H1 (cell line): ENCODE measurements around the gene YTHDC2. TPM values are rescaled to one million over a fixed set of nuclear protein-coding genes. Genes with fewer than 3 reads are reported as not detected.

Experiments used
- EZH2 ChIP-seq: fragments of 200-600 bp; sonication (generic); IDR thresholded peaks from 2 replicates; pipeline ENCODE4 v1.7.1; 2012; ENCODE audit warnings: low read depth, mild to moderate bottlenecking, moderate library complexity, low read length, inconsistent platforms; ENCODE audit not compliant: severe bottlenecking
- GTF2F1 ChIP-seq: IDR thresholded peaks from 2 replicates; pipeline ENCODE4 v1.6.1; 2012; ENCODE audit warnings: low read depth, low read length, improper control_type of control experiment, borderline replicate concordance
- HDAC2 ChIP-seq, 2 experiments: fragments of 300-600 bp in 1 of 2; sonication (generic) in 1 of 2; IDR thresholded peaks; 2 replicates each; pipeline ENCODE4 v1.6.1; 2011 to 2012; ENCODE audit warnings: low read depth in 2 of 2, low read length in 2 of 2, mild to moderate bottlenecking in 2 of 2, moderate library complexity in 2 of 2, borderline replicate concordance in 1 of 2, inconsistent platforms in 1 of 2
- HDAC6 ChIP-seq: IDR thresholded peaks from one replicate; pipeline ENCODE4 v1.7.1; 2012; ENCODE audit warnings: low read depth, mild to moderate bottlenecking, inconsistent platforms, low read length, moderate library complexity
- KDM5A ChIP-seq: fragments of 200-600 bp; IDR thresholded peaks from 2 replicates; pipeline ENCODE4 v1.7.1; 2012; ENCODE audit warnings: mild to moderate bottlenecking, low read length, inconsistent platforms, mixed read lengths
- POLR2AphosphoS5 ChIP-seq: IDR thresholded peaks from 2 replicates; pipeline ENCODE4 v1.6.1; 2011; ENCODE audit warnings: low read depth, low read length
- TAF7 ChIP-seq: optimal IDR thresholded peaks from 2 replicates; pipeline ENCODE3; 2011; ENCODE audit warnings: low read depth, mild to moderate bottlenecking, inconsistent platforms, low read length, moderate library complexity, borderline replicate concordance
- polyA plus RNA-seq, 7 experiments: library from polyadenylated mRNA; depleted of rRNA in 3 of 7; stranded (reverse) in 5 of 7; unstranded in 2 of 7; fragments of >200 nt in 5 of 7; fragments of 200-250 nt in 2 of 7; gene quantifications; 1 replicate in 5 of 7; 2 replicates in 1 of 7; 4 replicates in 1 of 7; pipeline versions ENCODE4 v1.2.1 to v1.2.3, GENCODE V29; 2011 to 2013; ENCODE audit warnings: missing spikeins in 2 of 7, mixed read lengths in 2 of 7
- total RNA-seq: library from RNA; stranded (reverse); fragmentation: NEBNext Ultra II Directional; extraction: Animal tissue kit (Norgen Biotek cat#: 25700); gene quantifications from 2 replicates; pipeline ENCODE4 v1.2.1, GENCODE V29; 2021

The YTHDC2 gene
- total and polyA plus RNA-seq, 2 of the 8 experiments (the other 6 are each of a cell fraction or from before 2014, with no cell fraction given): 4.3 to 20.1 TPM

GRCh38 chr5:113478691-113479090 lies 34.8 kb upstream of the YTHDC2 start (continued):
- TF ChIP-seq HDAC2 (IDR thresholded peaks at IDR 0.05; ENCODE audit: borderline replicate concordance in 1 of 2, low read depth in 2 of 2, low read length in 2 of 2): no peak
- no peak for TF ChIP-seq HDAC6
- TF ChIP-seq KDM5A: no peak
- no peak for TF ChIP-seq GTF2F1
- no peak for TF ChIP-seq POLR2AphosphoS5
- TF ChIP-seq EZH2: no peak
- no peak for TF ChIP-seq TAF7
- TF ChIP-seq, all 59 proteins: peak for 0
